IMR-90 (cell line): ENCODE results near the gene DOCK1. TPM values are rescaled to one million over a fixed set of nuclear protein-coding genes. Genes with fewer than 3 reads are reported as not detected.

Experiments used
- ATAC-seq: fragments of 200-7000 bp; cut with Tn5 transposase; 2 replicates; pipeline ENCODE4 v1.9.1; 2020; ENCODE audit warnings: low read depth, mild to moderate bottlenecking, moderate library complexity
- BruUV-seq: library from RNA; stranded (reverse); fragments of 400-500 nt; replicated peaks from 2 replicates; lab custom pipeline; 2021; lab: Mats Ljungman, UMichigan
- CTCF ChIA-PET: fragments of 300-600 bp; formaldehyde crosslinking; extraction: SDS; loops from one replicate; lab custom pipeline; 2021; ENCODE audit warnings: antibody characterized with exemption; lab: Yijun Ruan, JAX
- POLR2A ChIA-PET: fragments of 300-600 bp; sonication (Branson Sonifier 250); formaldehyde crosslinking; loops from one replicate; lab custom pipeline; 2022; ENCODE audit warnings: antibody characterized with exemption; ENCODE audit not compliant: unreplicated experiment; lab: Charles Lee
- DNase-seq: peaks from one replicate; pipeline ENCODE4 v3.0.0; 2013
- H2AFZ ChIP-seq: replicated peaks from 2 replicates; pipeline ENCODE3; 2013; ENCODE audit warnings: low read length, mild to moderate bottlenecking; ENCODE audit not compliant: poor library complexity
- H2AK5ac ChIP-seq: 2 replicates; pipeline ENCODE4 v1.6.1; 2013; ENCODE audit warnings: low read depth, low read length, inconsistent platforms
- H2AK9ac ChIP-seq: replicated peaks from 2 replicates; pipeline ENCODE3; 2013; ENCODE audit warnings: mild to moderate bottlenecking, low read depth, low read length, moderate library complexity; ENCODE audit not compliant: poor library complexity
- H2BK120ac ChIP-seq: 2 replicates; pipeline ENCODE4 v1.6.1; 2013; ENCODE audit warnings: low read depth, low read length, inconsistent platforms
- H2BK15ac ChIP-seq: 3 replicates; pipeline ENCODE4 v1.6.1; 2013; ENCODE audit warnings: low read depth, low read length, inconsistent platforms
- H2BK20ac ChIP-seq: 2 replicates; pipeline ENCODE4 v1.6.1; 2013; ENCODE audit warnings: low read depth, mild to moderate bottlenecking, inconsistent platforms, low read length, moderate library complexity
- H2BK5ac ChIP-seq: 2 replicates; pipeline ENCODE4 v1.6.1; 2013; ENCODE audit warnings: mild to moderate bottlenecking, low read depth, low read length, inconsistent platforms; ENCODE audit not compliant: poor library complexity, severe bottlenecking
- H3K14ac ChIP-seq: replicated peaks from 2 replicates; pipeline ENCODE4 v1.6.1; 2013; ENCODE audit warnings: low read depth, low read length, inconsistent platforms
- H3K18ac ChIP-seq: 2 replicates; pipeline ENCODE4 v1.6.1; 2013; ENCODE audit warnings: low read depth, low read length, control low read depth
- H3K23ac ChIP-seq: 2 replicates; pipeline ENCODE4 v1.6.1; 2013; ENCODE audit warnings: low read depth, low read length, inconsistent platforms
- H3K27ac ChIP-seq: 2 replicates; pipeline ENCODE4 v1.5.1; 2013; ENCODE audit warnings: mild to moderate bottlenecking, control low read depth, low read length; ENCODE audit not compliant: insufficient read depth
- H3K27me3 ChIP-seq: 2 replicates; pipeline ENCODE4 v1.6.1; 2013; ENCODE audit warnings: low read length; ENCODE audit not compliant: control insufficient read depth, insufficient read depth
- H3K36me3 ChIP-seq: 2 replicates; pipeline ENCODE4 v1.6.1; 2013; ENCODE audit warnings: low read length, mixed read lengths; ENCODE audit not compliant: control insufficient read depth, insufficient read depth
- H3K4ac ChIP-seq: 2 replicates; pipeline ENCODE4 v1.6.1; 2013; ENCODE audit warnings: low read depth, low read length, inconsistent platforms
- H3K4me1 ChIP-seq: 2 replicates; pipeline ENCODE4 v1.6.1; 2013; ENCODE audit warnings: low read length, mixed read lengths; ENCODE audit not compliant: control insufficient read depth, insufficient read depth
- H3K4me2 ChIP-seq: 2 replicates; pipeline ENCODE4 v1.6.1; 2013; ENCODE audit warnings: low read depth, mild to moderate bottlenecking, control low read depth, low read length, moderate library complexity
- H3K4me3 ChIP-seq: 2 replicates; pipeline ENCODE4 v1.5.1; 2013; ENCODE audit warnings: low read depth, mild to moderate bottlenecking, control low read depth, low read length, moderate library complexity; ENCODE audit not compliant: insufficient read depth
- H3K56ac ChIP-seq: 2 replicates; pipeline ENCODE4 v1.6.1; 2013; ENCODE audit warnings: low read length, inconsistent platforms; ENCODE audit not compliant: insufficient read depth; ENCODE audit errors: extremely low read depth
- H3K79me1 ChIP-seq, 2 experiments: 2 replicates each; pipeline ENCODE4 v1.6.1; 2013; ENCODE audit warnings: low read length in 2 of 2, inconsistent platforms in 1 of 2, low read depth in 1 of 2
- H3K9ac ChIP-seq: 2 replicates; pipeline ENCODE4 v1.6.1; 2013; ENCODE audit warnings: low read depth, low read length, control low read depth
- H3K9me1 ChIP-seq: 2 replicates; pipeline ENCODE4 v1.6.1; 2013; ENCODE audit warnings: low read length, inconsistent platforms; ENCODE audit not compliant: insufficient read depth
- H3K9me3 ChIP-seq: 2 replicates; pipeline ENCODE4 v1.6.1; 2013; ENCODE audit warnings: low read length; ENCODE audit not compliant: control insufficient read depth, insufficient read depth
- H4K20me1 ChIP-seq: 2 replicates; pipeline ENCODE4 v1.6.1; 2013; ENCODE audit warnings: low read length, inconsistent platforms; ENCODE audit not compliant: insufficient read depth
- H4K5ac ChIP-seq: 2 replicates; pipeline ENCODE4 v1.6.1; 2013; ENCODE audit warnings: mild to moderate bottlenecking, low read depth, low read length, control low read depth
- H4K8ac ChIP-seq, 2 experiments: 2 replicates each; pipeline ENCODE4 v1.6.1; 2013; ENCODE audit warnings: low read depth in 2 of 2, low read length in 2 of 2, control low read depth in 1 of 2, inconsistent platforms in 1 of 2
- H4K91ac ChIP-seq: 2 replicates; pipeline ENCODE4 v1.6.1; 2013; ENCODE audit warnings: low read depth, low read length, inconsistent platforms; ENCODE audit not compliant: insufficient read depth
- CEBPB ChIP-seq: IDR thresholded peaks from 2 replicates; pipeline ENCODE4 v1.6.1; 2012; ENCODE audit warnings: low read depth, low read length, improper control_type of control experiment
- CHD1 ChIP-seq: IDR thresholded peaks from 2 replicates; pipeline ENCODE4 v1.6.1; 2012; ENCODE audit warnings: low read depth, low read length, improper control_type of control experiment
- FOS ChIP-seq: fragments of 150-350 bp; IDR thresholded peaks from 2 replicates; pipeline ENCODE4 v1.6.1; 2016; ENCODE audit warnings: low read depth, low read length
- MAFK ChIP-seq: IDR thresholded peaks from 2 replicates; pipeline ENCODE4 v1.6.1; 2012; ENCODE audit warnings: low read depth, low read length, improper control_type of control experiment
- MAZ ChIP-seq: IDR thresholded peaks from 2 replicates; pipeline ENCODE4 v1.6.1; 2012; ENCODE audit warnings: low read depth, mild to moderate bottlenecking, low read length, improper control_type of control experiment, moderate library complexity, borderline replicate concordance
- MXI1 ChIP-seq: IDR thresholded peaks from 2 replicates; pipeline ENCODE4 v1.6.1; 2012; ENCODE audit warnings: low read depth, mild to moderate bottlenecking, low read length, moderate library complexity, borderline replicate concordance
- RAD21 ChIP-seq: IDR thresholded peaks from 2 replicates; pipeline ENCODE4 v1.6.1; 2012; ENCODE audit warnings: low read length, improper control_type of control experiment
- RCOR1 ChIP-seq: IDR thresholded peaks from 2 replicates; pipeline ENCODE4 v1.6.1; 2012; ENCODE audit warnings: mild to moderate bottlenecking, low read length, improper control_type of control experiment; ENCODE audit not compliant: insufficient replicate concordance
- RFX5 ChIP-seq: IDR thresholded peaks from 2 replicates; pipeline ENCODE4 v1.8.0; 2012; ENCODE audit warnings: low read depth, mild to moderate bottlenecking, low read length, moderate library complexity
- WGBS, 2 experiments: methylation state at CpG; one replicate each; pipeline versions ENCODE4 v1.1.5 to v1.1.7; 2013; ENCODE audit warnings: missing lambda C conversion rate in 2 of 2; ENCODE audit not compliant: insufficient read length in 1 of 2; ENCODE audit errors: extremely low coverage in 2 of 2; 5-methylcytosine and 5-hydroxymethylcytosine counted together
- dilution Hi-C: fragments of 300-500 bp; cut with HindIII; formaldehyde crosslinking; loops from one replicate; pipeline ENCODE4 v1.14.3; 2018; ENCODE audit warnings: low sequenced_read_pairs; ENCODE audit not compliant: unreplicated experiment
- in situ Hi-C: fragments of 300-500 bp; cut with MboI; formaldehyde crosslinking; loops from 3 replicates; pipeline ENCODE4 v1.14.3; 2019; ENCODE audit warnings: low sequenced_read_pairs, inconsistent platforms, mixed read lengths
- intact Hi-C: fragments of 100-400 bp; cut with micrococcal nuclease; formaldehyde crosslinking; loops from 2 replicates; pipeline ENCODE4 v1.10.0; 2022
- polyA plus RNA-seq, 3 experiments: library from polyadenylated mRNA; depleted of rRNA; stranded (reverse); fragments of >200 nt; gene quantifications; 2 replicates each; pipeline ENCODE4 v1.2.3, GENCODE V29; 2012; ENCODE audit warnings: low replicate concordance in 1 of 3
- total RNA-seq: library from RNA; depleted of rRNA; stranded (reverse); fragments of >200 nt; gene quantifications from 2 replicates; pipeline ENCODE4 v1.2.3, GENCODE V29; 2012
- TF ChIP-seq, protein P1 (sequence below): conservative IDR thresholded peaks from 2 replicates; pipeline ENCODE4 v1.5.1; 2012; ENCODE audit warnings: mild to moderate bottlenecking, low read depth, low read length, improper control_type of control experiment

Gene DOCK1
- total and polyA plus RNA-seq, 2 of the 4 experiments (the other 2 are of a cell fraction): 28.2 to 71.0 TPM

DNA sequence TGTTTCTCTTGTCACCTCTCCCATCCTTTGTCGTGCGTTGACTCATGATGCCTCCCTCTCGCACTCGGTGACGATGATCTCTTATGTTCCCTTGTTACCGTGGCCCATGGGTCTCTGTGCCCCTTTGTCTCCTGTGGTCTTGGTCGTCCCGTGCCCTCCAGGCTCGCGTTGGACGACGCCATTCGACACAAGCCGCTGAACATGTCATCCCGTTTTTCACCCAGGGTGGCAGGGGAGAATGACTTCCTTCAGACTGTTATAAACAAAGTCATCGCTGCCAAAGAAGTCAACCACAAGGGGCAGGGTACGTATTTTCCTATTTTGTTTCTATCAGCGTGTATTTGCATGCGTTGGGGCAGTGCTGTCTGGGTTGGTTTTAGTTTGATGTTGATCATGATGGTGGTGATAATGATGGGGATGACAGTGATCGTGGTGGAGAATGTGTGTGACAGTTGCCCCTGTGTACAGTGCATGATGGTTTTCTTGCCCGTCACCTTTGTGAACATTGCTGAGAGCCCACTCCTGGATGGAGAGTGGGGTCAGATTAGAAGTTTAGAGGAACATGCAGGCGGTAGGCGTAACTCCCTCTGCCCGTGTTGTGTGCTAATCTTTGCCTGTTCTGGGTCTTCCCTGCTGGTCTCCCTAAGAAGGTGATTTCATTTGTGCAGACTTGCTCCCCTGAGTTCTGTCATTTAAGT, 107.0 kb downstream of the DOCK1 start:
- Histone ChIP-seq H3K23ac (no peak overlapping the region), H3K79me1 (peaks cover 20 to 47% of the 10 kb centered on the region in 2 experiments; a peak in 3 of 4 replicates), H3K9me1 (peaks cover 26% of the 10 kb centered on the region), H3K9ac (no peak overlapping the region), H3K4me3 (no peak overlapping the region), H3K4ac (no peak overlapping the region), H2AK5ac (no peak overlapping the region), H3K4me2 (no peak overlapping the region), H3K9me3 (no peaks in the 10 kb centered on the region), H2BK5ac (no peak overlapping the region), H4K8ac (no peak overlapping the region), H2AK9ac (no peak overlapping the region), H3K27me3 (no peaks in the 10 kb centered on the region), H2BK15ac (no peak overlapping the region), H4K91ac (no peak overlapping the region), H3K4me1 (peaks cover 8% of the 10 kb centered on the region; the same call in 1 of the 2 replicates), H2AFZ (peak overlapping the region; percentile 29), H3K18ac (no peak overlapping the region), H4K5ac (no peak overlapping the region), H3K27ac (no peak overlapping the region), H2BK120ac (no peak overlapping the region), H3K56ac (no peak overlapping the region), H3K14ac (no peak overlapping the region), H2BK20ac (no peak overlapping the region), H3K36me3 (peaks cover 43% of the 10 kb centered on the region), H4K20me1 (peaks cover 17% of the 10 kb centered on the region; the same call in 1 of the 2 replicates)
- no TSS peak for BruUV-seq
- intact Hi-C loops: no loop called here
- ATAC-seq: no peak
- DNase-seq: no peak
- dilution Hi-C loops: no loop called here
- in situ Hi-C loops: no loop called here
- CTCF ChIA-PET: no interaction called here
- TF ChIP-seq CEBPB (no peak), RFX5 (no peak), MAZ (no peak), CHD1 (no peak), RCOR1 (no peak), MAFK (no peak), MXI1 (no peak), FOS (no peak), RAD21 (no peak)
- TF ChIP-seq, protein P1, sequence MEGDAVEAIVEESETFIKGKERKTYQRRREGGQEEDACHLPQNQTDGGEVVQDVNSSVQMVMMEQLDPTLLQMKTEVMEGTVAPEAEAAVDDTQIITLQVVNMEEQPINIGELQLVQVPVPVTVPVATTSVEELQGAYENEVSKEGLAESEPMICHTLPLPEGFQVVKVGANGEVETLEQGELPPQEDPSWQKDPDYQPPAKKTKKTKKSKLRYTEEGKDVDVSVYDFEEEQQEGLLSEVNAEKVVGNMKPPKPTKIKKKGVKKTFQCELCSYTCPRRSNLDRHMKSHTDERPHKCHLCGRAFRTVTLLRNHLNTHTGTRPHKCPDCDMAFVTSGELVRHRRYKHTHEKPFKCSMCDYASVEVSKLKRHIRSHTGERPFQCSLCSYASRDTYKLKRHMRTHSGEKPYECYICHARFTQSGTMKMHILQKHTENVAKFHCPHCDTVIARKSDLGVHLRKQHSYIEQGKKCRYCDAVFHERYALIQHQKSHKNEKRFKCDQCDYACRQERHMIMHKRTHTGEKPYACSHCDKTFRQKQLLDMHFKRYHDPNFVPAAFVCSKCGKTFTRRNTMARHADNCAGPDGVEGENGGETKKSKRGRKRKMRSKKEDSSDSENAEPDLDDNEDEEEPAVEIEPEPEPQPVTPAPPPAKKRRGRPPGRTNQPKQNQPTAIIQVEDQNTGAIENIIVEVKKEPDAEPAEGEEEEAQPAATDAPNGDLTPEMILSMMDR: no peak
- POLR2A ChIA-PET: no interaction called here
- 86% methylated on average over 13 of the region's 24 CpGs; no CpG with 5 or more reads in 1 of the 2 experiments for WGBS, 2 experiments
